OCI-LY7 (cell line): ENCODE results near the gene PASD1. TPM values are rescaled to one million over a fixed set of nuclear protein-coding genes. Genes with fewer than 3 reads are reported as not detected.
"Not testable (repeated sequence)": the region's sequence is repeated elsewhere in the genome, so short reads cannot be mapped to it uniquely, and the experiment has no call there.

Experiments
- BruUV-seq: library from RNA; stranded (reverse); fragments of 400-500 nt; replicated peaks from 2 replicates; lab custom pipeline; 2021; lab: Mats Ljungman, UMichigan
- CTCF ChIA-PET: fragments of 300-600 bp; sonication (Branson Sonifier 250); formaldehyde crosslinking; loops from one replicate; lab custom pipeline; 2022; ENCODE audit warnings: antibody characterized with exemption; ENCODE audit not compliant: unreplicated experiment; lab: Charles Lee
- POLR2A ChIA-PET: fragments of 300-600 bp; sonication (Branson Sonifier 250); formaldehyde crosslinking; loops from one replicate; lab custom pipeline; 2022; ENCODE audit warnings: antibody characterized with exemption; lab: Charles Lee
- DNase-seq: peaks from one replicate; pipeline ENCODE4 v3.0.0-alpha.2; 2015; ENCODE audit warnings: low spot score
- H2AFZ ChIP-seq: fragments of 200-600 bp; sonication (generic), shearing (Covaris generic); 2 replicates; pipeline ENCODE4 v1.6.1; 2014; ENCODE audit warnings: mild to moderate bottlenecking, antibody characterized with exemption, low read length, moderate library complexity
- H3K27ac ChIP-seq: fragments of 200-600 bp; sonication (generic); 2 replicates; pipeline ENCODE4 v1.5.1; 2014; ENCODE audit warnings: mixed run types, low read depth, mild to moderate bottlenecking, moderate library complexity, low read length, inconsistent platforms; ENCODE audit not compliant: poor library complexity, severe bottlenecking
- H3K36me3 ChIP-seq: fragments of 200-600 bp; sonication (generic); 2 replicates; pipeline ENCODE4 v1.6.1; 2014; ENCODE audit warnings: mild to moderate bottlenecking, antibody characterized with exemption, low read length, moderate library complexity, mixed read lengths; ENCODE audit not compliant: insufficient read depth
- H3K4me1 ChIP-seq: fragments of 200-600 bp; sonication (generic); 2 replicates; pipeline ENCODE4 v1.5.1; 2014; ENCODE audit warnings: mild to moderate bottlenecking, low read length; ENCODE audit not compliant: insufficient read depth, poor library complexity, severe bottlenecking
- H3K4me2 ChIP-seq: fragments of 200-600 bp; sonication (generic); 2 replicates; pipeline ENCODE4 v1.6.1; 2014; ENCODE audit warnings: mild to moderate bottlenecking, low read length
- H3K4me3 ChIP-seq: fragments of 200-600 bp; sonication (generic); 2 replicates; pipeline ENCODE4 v1.5.1; 2014; ENCODE audit warnings: mild to moderate bottlenecking, low read depth, low read length; ENCODE audit not compliant: poor library complexity, severe bottlenecking
- H3K79me2 ChIP-seq: fragments of 200-600 bp; sonication (generic); 2 replicates; pipeline ENCODE4 v1.6.1; 2016; ENCODE audit warnings: low read depth, mild to moderate bottlenecking, low read length, moderate library complexity, mixed read lengths; ENCODE audit not compliant: insufficient read depth
- H3K9me2 ChIP-seq: fragments of 200-600 bp; sonication (generic); 2 replicates; pipeline ENCODE4 v1.6.1; 2016; ENCODE audit warnings: mild to moderate bottlenecking, low read length, mixed read lengths; ENCODE audit not compliant: insufficient read depth
- H3K9me3 ChIP-seq: fragments of 200-600 bp; sonication (generic); 2 replicates; pipeline ENCODE4 v1.6.1; 2014; ENCODE audit warnings: mild to moderate bottlenecking, mixed run types, low read length, mixed read lengths
- H4K20me1 ChIP-seq: fragments of 200-600 bp; sonication (generic); 2 replicates; pipeline ENCODE4 v1.6.1; 2014; ENCODE audit warnings: mild to moderate bottlenecking, antibody characterized with exemption, low read length, moderate library complexity, mixed read lengths; ENCODE audit not compliant: insufficient read depth
- CTCF ChIP-seq: fragments of 200-600 bp; sonication (generic); conservative IDR thresholded peaks from 2 replicates; pipeline ENCODE4 v1.5.1; 2014; ENCODE audit warnings: mild to moderate bottlenecking, antibody characterized with exemption, low read length, moderate library complexity, mixed read lengths
- EZH2phosphoT487 ChIP-seq: fragments of 200-600 bp; sonication (generic); IDR thresholded peaks from 2 replicates; pipeline ENCODE4 v1.6.1; 2018; ENCODE audit warnings: low read depth, borderline replicate concordance, mild to moderate bottlenecking, mixed run types, antibody characterized with exemption, low read length, moderate library complexity, mixed read lengths
- intact Hi-C: fragments of 100-400 bp; cut with micrococcal nuclease; formaldehyde crosslinking; loops from one replicate; pipeline ENCODE4 v1.10.0; 2022; ENCODE audit not compliant: unreplicated experiment
- total RNA-seq, 2 experiments: library from RNA; depleted of rRNA in 1 of 2; stranded (reverse); fragments of >200 nt in 1 of 2; shearing (Covaris generic) in 1 of 2; gene quantifications; 2 replicates each; pipeline ENCODE4 v1.2.3, GENCODE V29; 2014 to 2022

The PASD1 gene
- total RNA-seq, 2 experiments from 2014 or later, result not detected

GRCh38 chrX:151543706-151544105, 19.8 kb upstream of the PASD1 start:
- POLR2A ChIA-PET, result no interaction called here
- DNase-seq, result no peak
- no TSS peak for BruUV-seq
- CTCF ChIA-PET, result no interaction called here
- H4K20me1 ChIP-seq, result no peaks in the 10 kb centered on the region
- H3K27ac ChIP-seq, result no peak overlapping the region
- H3K4me3 ChIP-seq, result no peak overlapping the region
- H3K9me2 ChIP-seq, result no peaks in the 10 kb centered on the region
- TF ChIP-seq EZH2phosphoT487, result no peak
- no peak for TF ChIP-seq CTCF
- intact Hi-C loops, result no loop called here
- H3K79me2 ChIP-seq, result no peaks in the 10 kb centered on the region
- no peaks in the 10 kb centered on the region for H3K9me3 ChIP-seq
- no peaks in the 10 kb centered on the region for H3K4me1 ChIP-seq
- no peak overlapping the region for H3K4me2 ChIP-seq
- no peaks in the 10 kb centered on the region for H3K36me3 ChIP-seq
- no peak overlapping the region for H2AFZ ChIP-seq

GRCh38 chrX:151546226-151546625, 17.2 kb upstream of the PASD1 start:
- intact Hi-C loops, H3K9me2 ChIP-seq, POLR2A ChIA-PET, H3K79me2 ChIP-seq, H3K36me3 ChIP-seq, H4K20me1 ChIP-seq, BruUV-seq, H3K4me2 ChIP-seq, CTCF ChIA-PET, H2AFZ ChIP-seq, DNase-seq, H3K4me1 ChIP-seq, H3K9me3 ChIP-seq, H3K27ac ChIP-seq, H3K4me3 ChIP-seq: not testable (repeated sequence)

GRCh38 chrX:151551176-151551575, 12.3 kb upstream of the PASD1 start:
- BruUV-seq, H3K4me2 ChIP-seq, H3K9me3 ChIP-seq, H3K4me3 ChIP-seq, H3K79me2 ChIP-seq, H3K36me3 ChIP-seq, POLR2A ChIA-PET, H3K27ac ChIP-seq, H4K20me1 ChIP-seq, H2AFZ ChIP-seq, H3K9me2 ChIP-seq, H3K4me1 ChIP-seq, CTCF ChIA-PET, intact Hi-C loops, DNase-seq: not testable (repeated sequence)

GRCh38 chrX:151552743-151553142, 10.7 kb upstream of the PASD1 start:
- no peaks in the 10 kb centered on the region for H3K36me3 ChIP-seq
- DNase-seq, result no peak
- no peaks in the 10 kb centered on the region for H3K79me2 ChIP-seq
- no peaks in the 10 kb centered on the region for H4K20me1 ChIP-seq
- no peak for TF ChIP-seq EZH2phosphoT487
- TF ChIP-seq CTCF, result no peak
- no peaks in the 10 kb centered on the region for H3K9me3 ChIP-seq
- intact Hi-C loops, result no loop called here
- H3K4me1 ChIP-seq, result no peaks in the 10 kb centered on the region
- POLR2A ChIA-PET, result no interaction called here
- no peak overlapping the region for H3K4me3 ChIP-seq
- no TSS peak for BruUV-seq
- no peak overlapping the region for H3K4me2 ChIP-seq
- no peak overlapping the region for H2AFZ ChIP-seq
- no peak overlapping the region for H3K27ac ChIP-seq
- CTCF ChIA-PET, result no interaction called here
- no peaks in the 10 kb centered on the region for H3K9me2 ChIP-seq

GRCh38 chrX:151555301-151555700, 8.2 kb upstream of the PASD1 start:
- H3K4me2 ChIP-seq, H3K4me3 ChIP-seq, H3K9me3 ChIP-seq, CTCF ChIA-PET, H3K36me3 ChIP-seq, POLR2A ChIA-PET, intact Hi-C loops, H3K27ac ChIP-seq, DNase-seq, H4K20me1 ChIP-seq, H3K4me1 ChIP-seq, H3K9me2 ChIP-seq, H2AFZ ChIP-seq, H3K79me2 ChIP-seq, BruUV-seq: not testable (repeated sequence)
